NCI-H774 (cell line): ENCODE data around the gene QDPR.
"Not testable (repeated sequence)": the region's sequence is repeated elsewhere in the genome, so short reads cannot be mapped to it uniquely, and the experiment has no call there.

Source experiments
- DNase-seq: peaks from one replicate; lab custom pipeline; 2025; lab: John Stamatoyannopoulos, UW

The QDPR gene

DNA sequence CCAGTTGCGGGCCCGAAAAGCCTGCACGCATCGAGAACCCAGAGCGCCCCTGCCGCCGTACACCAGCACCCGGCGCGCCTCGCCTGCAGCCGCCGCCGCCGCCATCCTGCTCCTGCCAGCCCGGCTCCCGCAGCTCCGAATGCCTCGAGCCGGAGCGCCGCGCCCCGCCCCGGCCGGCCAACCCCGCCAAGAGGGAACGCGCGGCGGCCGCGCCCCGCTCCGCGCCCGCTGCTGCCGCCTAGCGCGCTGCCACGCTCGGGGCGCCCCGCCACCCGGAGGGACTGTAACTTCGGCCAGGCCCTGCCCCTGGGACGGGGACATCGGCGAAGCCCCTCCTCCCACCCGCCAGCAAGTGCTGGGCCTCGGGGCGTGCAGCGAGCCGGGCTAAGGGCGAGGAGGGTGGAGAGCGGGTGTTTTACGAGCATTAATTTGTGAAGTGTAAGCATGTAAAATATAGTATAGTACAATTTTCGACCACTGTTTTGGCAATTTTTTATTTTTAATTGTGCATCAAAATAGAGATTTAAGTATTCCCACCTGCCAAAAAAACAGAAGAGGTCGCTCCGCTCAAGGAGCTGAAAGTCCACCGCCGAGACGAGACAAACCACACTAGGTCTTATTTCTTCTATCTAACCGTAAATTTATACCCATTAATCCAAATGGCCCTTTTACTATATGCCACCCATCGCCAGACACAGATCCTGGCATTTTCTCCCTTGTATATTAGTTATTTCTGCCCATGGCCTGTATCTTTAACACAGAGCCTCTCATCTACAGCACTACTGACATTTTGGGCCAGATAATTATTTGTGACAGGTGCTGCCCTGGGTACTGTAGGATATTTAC lies at the start of gene QDPR:
Gene QDPR (minus strand): TSS at position 141 of the 846 bp plus-strand sequence. CDS start 36 bp downstream, at position 105.
- DNase-seq = peak; percentile 76

GRCh38 chr4:17561195-17561909 lies 49.5 kb upstream of the QDPR start:
- no peak for DNase-seq

DNA sequence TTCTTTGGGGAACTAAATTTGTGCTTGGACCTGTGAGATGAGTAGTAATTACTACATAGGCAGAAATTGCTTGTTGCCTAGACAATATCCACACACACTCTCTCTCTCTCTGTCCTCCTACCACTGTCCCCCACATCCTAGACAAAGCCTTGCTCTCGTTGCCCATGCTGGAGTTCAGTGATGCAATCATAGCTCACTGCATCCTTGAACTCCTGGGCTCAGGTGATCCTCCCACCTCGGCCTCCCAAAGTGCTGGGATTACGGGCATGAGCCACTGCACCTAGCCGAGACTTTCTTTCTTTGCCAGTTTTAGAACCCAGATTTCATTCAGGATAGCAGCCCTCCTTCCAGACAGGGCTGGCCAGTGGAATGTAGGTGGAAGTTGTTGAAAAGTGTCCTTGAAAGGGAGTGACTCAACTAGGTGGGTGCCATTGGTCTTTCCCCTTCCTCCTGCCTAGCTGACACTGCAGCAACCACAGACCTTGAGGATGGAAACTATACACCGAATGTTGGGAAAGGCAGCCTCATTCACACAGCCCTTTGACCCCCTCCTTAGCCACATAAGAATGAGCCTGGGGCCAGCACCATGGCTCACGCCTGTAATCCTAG lies 48.3 kb upstream of the QDPR start:
- no peak for DNase-seq

GRCh38 chr4:17559709-17560048 lies 47.8 kb upstream of the QDPR start:
- DNase-seq = no peak

- DNase-seq = no peak
Observed at GRCh38 chr4:17558941-17559708, 47.2 kb upstream of the QDPR start.

GRCh38 chr4:17557880-17558279 lies 46.0 kb upstream of the QDPR start:
- DNase-seq = no peak

DNA sequence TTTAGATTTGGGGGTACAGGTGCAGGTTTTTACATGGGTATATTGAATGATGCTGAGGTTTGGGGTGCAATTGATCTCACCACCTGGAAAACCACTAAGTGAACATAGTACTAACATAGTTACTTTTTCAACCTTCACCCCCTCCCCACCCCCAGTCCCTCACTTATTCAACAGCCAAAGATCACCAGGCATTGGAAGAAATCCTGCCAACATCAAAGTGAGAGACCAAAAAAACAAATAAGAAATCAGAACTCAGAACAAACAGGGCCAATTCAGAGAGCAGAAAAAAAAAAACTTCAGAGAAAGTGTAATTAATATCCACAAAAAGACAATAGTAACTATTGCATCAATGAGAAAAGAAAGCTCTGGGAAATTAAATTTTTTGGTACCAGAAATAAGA lies 44.6 kb upstream of the QDPR start:
- DNase-seq = no peak

- DNase-seq = no peak
Observed at GRCh38 chr4:17554568-17554967, 42.7 kb upstream of the QDPR start.

- no peak for DNase-seq
Observed at GRCh38 chr4:17552427-17552826, 40.5 kb upstream of the QDPR start.

DNA sequence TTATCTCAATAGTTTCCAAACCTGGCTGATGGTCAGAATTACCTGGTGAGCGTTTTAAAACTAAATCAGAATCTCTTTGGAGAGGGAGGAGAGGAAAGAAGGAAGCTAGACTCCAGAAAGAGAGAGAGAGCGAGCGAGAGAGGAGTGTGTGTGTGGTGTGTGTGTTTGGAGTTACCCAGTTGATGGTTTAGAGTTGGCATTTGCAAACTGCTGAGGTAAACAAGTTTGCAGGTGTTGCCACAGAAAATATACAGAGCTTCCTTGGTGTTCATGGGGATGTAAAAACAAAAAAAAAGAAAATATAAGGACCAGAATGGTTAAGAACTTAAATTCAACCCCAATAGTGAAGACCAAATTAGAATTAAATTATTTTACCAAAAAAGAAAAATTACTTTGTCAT lies 38.7 kb upstream of the QDPR start:
- DNase-seq = no peak

GRCh38 chr4:17546678-17547077 lies 34.8 kb upstream of the QDPR start:
- no peak for DNase-seq

- no peak for DNase-seq
Observed at GRCh38 chr4:17546222-17546621, 34.3 kb upstream of the QDPR start.

- no peak for DNase-seq
Observed at GRCh38 chr4:17545374-17546140, 33.7 kb upstream of the QDPR start.

DNA sequence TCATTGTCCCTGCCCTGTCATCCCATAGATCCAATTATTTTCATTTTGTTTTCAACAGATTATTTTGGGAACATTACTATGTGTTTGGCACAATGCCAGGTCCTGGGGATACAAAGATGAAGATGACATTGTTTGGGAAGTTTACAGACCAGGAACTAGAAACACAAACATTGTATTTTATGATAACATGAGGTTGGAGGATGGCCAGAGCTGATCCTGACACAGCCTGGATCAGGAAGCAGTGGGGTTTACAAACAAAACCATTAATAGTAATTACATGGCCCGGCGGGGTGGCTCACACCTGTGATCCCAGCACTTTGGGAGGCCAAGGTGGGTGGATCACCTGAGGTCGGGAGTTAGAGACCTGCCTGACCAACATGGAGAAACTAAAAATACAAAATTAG lies 32.9 kb upstream of the QDPR start:
- DNase-seq = peak; percentile 74

DNA sequence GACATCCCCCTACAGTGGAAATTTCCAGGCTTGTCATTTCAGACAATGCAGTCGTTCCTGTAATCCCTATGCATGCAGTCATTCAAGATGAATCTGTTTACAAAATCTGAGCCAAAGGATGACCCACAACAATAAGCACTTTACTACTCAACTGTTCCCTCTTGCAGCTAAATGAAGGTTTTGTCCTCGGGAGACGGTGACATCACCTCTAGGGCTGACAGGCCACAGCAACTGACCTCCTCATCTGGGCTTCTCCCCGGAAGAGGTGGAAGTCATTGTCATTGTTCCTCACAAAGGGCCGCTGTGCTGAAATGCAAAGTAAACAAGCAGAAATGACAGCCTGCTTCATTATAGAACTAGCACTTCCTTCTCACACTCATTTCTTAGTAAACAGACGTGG lies 32.3 kb upstream of the QDPR start:
- peak; percentile 84 for DNase-seq

DNA sequence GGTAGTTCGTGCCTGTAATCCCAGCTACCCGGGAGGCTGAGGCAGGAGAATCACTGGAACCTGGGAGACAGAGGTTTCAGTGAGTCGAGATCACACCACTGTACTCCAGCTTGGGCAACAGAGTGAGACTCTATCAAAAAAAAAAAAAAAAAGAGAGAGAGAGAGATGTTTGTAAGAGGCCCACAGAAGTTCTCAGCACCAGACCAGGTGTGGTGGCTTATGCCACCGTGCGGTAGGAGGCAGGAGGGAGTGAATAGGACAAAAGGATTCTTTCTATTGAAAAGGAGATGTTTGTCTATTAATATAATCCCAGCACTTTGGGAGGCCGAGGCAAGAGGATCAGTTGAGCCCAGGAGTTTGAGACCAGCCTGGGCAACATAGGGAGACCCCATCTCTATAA lies 25.2 kb upstream of the QDPR start:
- not testable (repeated sequence) for DNase-seq

DNA sequence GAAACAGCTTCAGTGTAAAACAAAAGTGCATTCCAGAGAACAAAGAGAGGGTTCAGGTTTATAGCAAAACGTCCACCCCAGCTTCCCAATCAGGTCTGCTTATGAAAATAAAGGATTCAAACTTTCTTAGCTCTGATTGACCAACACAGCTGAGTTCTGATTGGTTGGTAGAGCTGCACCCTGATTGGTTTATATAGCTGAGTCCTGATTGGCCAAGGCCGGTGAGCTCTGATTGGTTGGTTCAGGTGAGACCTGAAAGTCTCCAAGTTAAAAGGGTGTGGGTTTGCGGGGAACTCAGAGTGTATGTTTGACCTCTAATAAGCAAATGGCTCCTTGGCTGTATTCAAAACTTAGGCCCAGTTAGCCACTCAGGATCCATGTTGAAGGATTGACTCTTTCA lies 24.0 kb upstream of the QDPR start:
- no peak for DNase-seq

- no peak for DNase-seq
Observed at GRCh38 chr4:17535242-17535641, 23.4 kb upstream of the QDPR start.

- no peak for DNase-seq
Observed at GRCh38 chr4:17534705-17535104, 22.8 kb upstream of the QDPR start.

DNA sequence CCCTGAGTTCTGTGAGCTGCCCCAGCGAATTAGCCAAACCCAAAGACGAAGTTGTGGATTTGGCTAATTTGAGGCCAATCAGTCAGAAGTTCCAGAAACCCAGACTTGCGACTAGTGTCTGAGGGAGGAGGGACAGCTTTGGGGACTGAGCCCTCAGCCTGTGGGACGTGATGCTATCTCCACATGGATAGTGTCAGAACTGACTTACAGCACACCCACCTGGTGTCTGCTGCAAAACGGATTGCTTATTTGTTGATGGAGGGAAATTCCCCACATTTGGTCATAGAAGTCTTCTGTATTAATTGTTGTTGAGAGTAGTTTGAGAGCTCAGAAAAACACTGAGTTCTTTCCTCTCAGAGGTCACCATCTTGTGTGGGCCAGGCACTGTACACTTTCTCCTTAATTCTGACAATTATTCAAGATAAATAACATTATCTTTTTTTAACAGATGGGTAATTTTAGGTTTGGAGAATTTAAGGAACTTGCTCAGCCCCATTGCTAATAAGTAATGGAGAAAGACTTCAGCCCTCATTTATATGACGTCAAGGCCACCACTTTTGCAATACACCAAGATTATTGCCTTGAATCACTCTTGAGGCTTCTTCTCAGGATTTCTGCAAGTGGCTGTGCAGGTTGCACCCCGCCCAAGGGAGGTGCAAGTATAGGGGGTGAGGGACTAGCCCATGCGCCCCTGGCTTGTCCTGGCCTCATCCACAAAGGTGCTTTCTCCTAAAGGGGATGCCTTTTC lies 19.8 kb upstream of the QDPR start:
- no peak for DNase-seq
